ENCODE measurements around the gene ZFYVE27.

DNA sequence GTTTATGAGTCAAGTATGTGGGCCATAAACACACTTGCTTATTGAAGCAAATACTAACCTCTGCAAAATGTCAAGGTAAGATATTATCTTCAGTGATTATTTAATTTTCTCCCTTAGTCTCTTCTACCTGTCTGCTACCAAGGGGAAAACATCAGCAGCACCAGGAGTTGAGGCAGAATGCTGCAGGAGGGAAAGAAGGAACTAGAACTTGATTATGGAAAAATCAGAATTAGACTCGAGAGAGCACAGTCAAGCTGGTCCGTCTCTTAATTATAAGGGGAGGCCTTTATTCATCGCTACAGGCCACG, 4.9 kb upstream of the ZFYVE27 start:
- TF ChIP-seq, protein P1, sequence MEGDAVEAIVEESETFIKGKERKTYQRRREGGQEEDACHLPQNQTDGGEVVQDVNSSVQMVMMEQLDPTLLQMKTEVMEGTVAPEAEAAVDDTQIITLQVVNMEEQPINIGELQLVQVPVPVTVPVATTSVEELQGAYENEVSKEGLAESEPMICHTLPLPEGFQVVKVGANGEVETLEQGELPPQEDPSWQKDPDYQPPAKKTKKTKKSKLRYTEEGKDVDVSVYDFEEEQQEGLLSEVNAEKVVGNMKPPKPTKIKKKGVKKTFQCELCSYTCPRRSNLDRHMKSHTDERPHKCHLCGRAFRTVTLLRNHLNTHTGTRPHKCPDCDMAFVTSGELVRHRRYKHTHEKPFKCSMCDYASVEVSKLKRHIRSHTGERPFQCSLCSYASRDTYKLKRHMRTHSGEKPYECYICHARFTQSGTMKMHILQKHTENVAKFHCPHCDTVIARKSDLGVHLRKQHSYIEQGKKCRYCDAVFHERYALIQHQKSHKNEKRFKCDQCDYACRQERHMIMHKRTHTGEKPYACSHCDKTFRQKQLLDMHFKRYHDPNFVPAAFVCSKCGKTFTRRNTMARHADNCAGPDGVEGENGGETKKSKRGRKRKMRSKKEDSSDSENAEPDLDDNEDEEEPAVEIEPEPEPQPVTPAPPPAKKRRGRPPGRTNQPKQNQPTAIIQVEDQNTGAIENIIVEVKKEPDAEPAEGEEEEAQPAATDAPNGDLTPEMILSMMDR (IDR thresholded peaks at IDR 0.05) = no peak
- TF ChIP-seq EZH2phosphoT487 (IDR thresholded peaks at IDR 0.05) = no peak
- TF ChIP-seq EZH2 (IDR thresholded peaks at IDR 0.05) = no peak

All from neural progenitor cell (in vitro differentiated cells).